Measurements from ENCODE around the gene ITGB1. TPM values are rescaled to one million over a fixed set of nuclear protein-coding genes. Genes with fewer than 3 reads are reported as not detected.

The ITGB1 gene
- total and polyA plus RNA-seq, 2 experiments from 2014 or later = 317 to 439 TPM

- TF ChIP-seq ZNF462 (CRISPR knock-in tag; IDR thresholded peaks at IDR 0.05) (no peak), JUNB (IDR thresholded peaks at IDR 0.05; ENCODE audit: unreplicated experiment) (no peak), ZNF331 (CRISPR knock-in tag; IDR thresholded peaks at IDR 0.05; ENCODE audit: low read depth) (no peak), CTCF (conservative IDR thresholded peaks at IDR 0.05; ENCODE audit: low read depth in 2 of 2) (no peak), POLR2AphosphoS5 (IDR thresholded peaks at IDR 0.05; ENCODE audit: low read depth) (no peak), CREB1 (CRISPR knock-in tag; IDR thresholded peaks at IDR 0.05; ENCODE audit: low read depth) (no peak)
These were observed 28.4 kb downstream of the ITGB1 start (continued) for GRCh38 chr10:32929634-32930033.

GRCh38 chr10:32927750-32928149, 30.3 kb downstream of the ITGB1 start:
- peaks cover 31% of the 10 kb centered on the region for H3K79me2 ChIP-seq (replicated peaks; ENCODE audit: insufficient read depth)
- no peaks in the 10 kb centered on the region for H3K27me3 ChIP-seq (ENCODE audit: insufficient read depth)
- Mint-ChIP-seq H3K36me3 (ENCODE audit: low read depth) (peaks cover 73% of the 10 kb centered on the region), H3K9me3 (no peaks in the 10 kb centered on the region), H3K4me3 (no peak overlapping the region), H3K4me1 (no peaks in the 10 kb centered on the region), H3K27me3 (ENCODE audit: insufficient read depth, low read depth, poor library complexity) (peaks cover 2% of the 10 kb centered on the region), H3K27ac (no peak overlapping the region)
- no peak overlapping the region for H3K4me3 ChIP-seq
- ATAC-seq (no peak), DNase-seq (ENCODE audit: low spot score) (no peak)
- H3K9me2 ChIP-seq (ENCODE audit: insufficient read depth) = no peaks in the 10 kb centered on the region
- peaks cover 57% of the 10 kb centered on the region for H3K36me3 ChIP-seq (ENCODE audit: insufficient read depth)
- H3F3A ChIP-seq (replicated peaks; ENCODE audit: low read depth) = no peaks in the 10 kb centered on the region
- no peak overlapping the region for H3K4me2 ChIP-seq
- H4K20me1 ChIP-seq (replicated peaks; ENCODE audit: insufficient read depth) = no peaks in the 10 kb centered on the region
- no peak overlapping the region for H3K27ac ChIP-seq (ENCODE audit: low read depth)
- H2AFZ ChIP-seq = no peak overlapping the region
- no peaks in the 10 kb centered on the region for H3K4me1 ChIP-seq (ENCODE audit: insufficient read depth)
- TF ChIP-seq NANOG (IDR thresholded peaks at IDR 0.05; ENCODE audit: borderline replicate concordance) (no peak), ZNF462 (CRISPR knock-in tag; IDR thresholded peaks at IDR 0.05) (no peak)
